Left colon (tissue), 2 donors: ENCODE data around the gene GATAD2B. TPM values are rescaled to one million over a fixed set of nuclear protein-coding genes. Genes with fewer than 3 reads are reported as not detected.

Experiments used
- ATAC-seq: fragments of 200-7000 bp; cut with Tn5 transposase; one replicate; pipeline ENCODE4 v1.9.1; 2020; ENCODE audit warnings: mild to moderate bottlenecking, moderate library complexity
- DNase-seq, 2 donors: peaks; one replicate each; pipeline ENCODE4 v3.0.0-alpha.2; 2020
- intact Hi-C, 2 donors: fragments of 100-400 bp; cut with DNase I in 1 of 2; cut with micrococcal nuclease in 1 of 2; formaldehyde crosslinking; loops; one replicate each; pipeline versions ENCODE4 v1.11.2 to v1.14.0; 2022; cut with DNase I, micrococcal nuclease
- total RNA-seq, 2 donors: library from RNA; stranded (reverse); fragmentation: NEBNext Ultra II Directional; extraction: Animal tissue kit (Norgen Biotek cat#: 25700); gene quantifications; one replicate each; pipeline ENCODE4 v1.2.1, GENCODE V29; 2021
- donor health status: DM: no; HTN: no; CAD: no.
- donor health status: DM: yes; HTN: yes; CAD: no.

GATAD2B gene
- total RNA-seq, 2 donors from 2014 or later = 33.9 to 34.9 TPM

DNA sequence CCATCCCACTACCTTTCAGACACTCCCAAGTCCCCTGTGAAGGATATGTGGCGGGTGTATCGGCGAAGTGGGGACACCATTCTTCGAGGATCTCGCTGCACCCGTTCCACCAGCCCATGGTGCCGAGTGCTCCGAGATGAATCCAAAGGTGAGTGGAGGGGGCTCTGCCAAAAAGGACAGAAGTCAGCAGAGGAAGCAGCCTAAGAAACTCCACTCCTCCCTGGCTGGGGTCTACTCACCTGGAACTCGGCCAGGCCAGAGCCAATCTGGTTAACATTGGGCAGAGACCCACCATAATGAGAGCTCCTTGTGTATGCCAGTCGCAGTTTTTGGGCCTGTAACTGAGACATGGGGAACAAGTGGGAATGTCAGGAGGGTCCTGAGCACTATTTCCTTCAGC, 32.1 kb upstream of the GATAD2B start:
- no peak for DNase-seq
- ATAC-seq = no peak
- intact Hi-C loops = no loop called here

DNA sequence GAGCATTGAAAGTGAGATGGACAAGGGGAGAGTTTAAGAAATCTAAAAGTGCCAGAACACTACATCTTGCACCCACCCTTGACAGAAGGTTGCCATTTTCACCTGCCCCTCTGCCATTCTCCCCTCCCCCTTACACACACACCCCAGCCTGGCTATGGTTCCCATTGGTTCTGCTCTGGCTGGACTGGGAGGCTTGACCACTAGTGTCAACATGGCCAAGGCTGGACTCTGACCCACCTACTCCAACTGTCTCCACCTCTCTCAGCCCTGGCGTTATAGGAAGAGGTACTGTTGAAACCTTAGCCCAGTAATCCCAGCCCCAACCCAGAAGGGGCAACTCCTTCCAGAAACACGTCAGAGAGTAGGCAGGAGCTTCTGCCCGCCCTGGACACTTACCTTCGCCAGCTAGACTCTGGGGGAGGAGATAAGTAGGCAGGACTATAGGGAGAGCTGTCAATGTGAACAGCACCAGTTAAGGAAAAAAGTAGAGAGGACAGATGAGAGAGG, 31.1 kb upstream of the GATAD2B start:
- intact Hi-C loops = no loop called here
- no peak for DNase-seq
- ATAC-seq = no peak

DNA sequence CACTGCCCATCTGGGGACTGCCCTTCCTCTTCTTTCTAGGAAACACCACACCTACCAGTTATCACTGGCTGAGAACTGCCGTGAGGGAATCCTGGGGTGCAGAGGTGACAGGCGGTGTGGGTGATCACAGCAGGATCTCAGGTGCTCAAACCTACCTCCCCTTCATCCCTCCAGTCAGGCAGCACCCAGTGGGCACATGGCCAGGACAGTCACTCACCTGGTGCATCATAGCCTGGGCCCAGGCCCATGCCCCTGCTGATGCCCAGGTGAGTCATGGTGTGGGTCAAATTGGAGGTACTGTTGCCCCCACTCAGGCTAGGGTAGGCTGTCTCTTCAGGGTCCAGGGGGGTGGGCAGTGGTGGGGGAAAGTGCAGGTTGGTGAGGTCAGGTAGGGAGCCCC, 29.0 kb upstream of the GATAD2B start:
- no peak for ATAC-seq
- intact Hi-C loops = no loop called here

DNA sequence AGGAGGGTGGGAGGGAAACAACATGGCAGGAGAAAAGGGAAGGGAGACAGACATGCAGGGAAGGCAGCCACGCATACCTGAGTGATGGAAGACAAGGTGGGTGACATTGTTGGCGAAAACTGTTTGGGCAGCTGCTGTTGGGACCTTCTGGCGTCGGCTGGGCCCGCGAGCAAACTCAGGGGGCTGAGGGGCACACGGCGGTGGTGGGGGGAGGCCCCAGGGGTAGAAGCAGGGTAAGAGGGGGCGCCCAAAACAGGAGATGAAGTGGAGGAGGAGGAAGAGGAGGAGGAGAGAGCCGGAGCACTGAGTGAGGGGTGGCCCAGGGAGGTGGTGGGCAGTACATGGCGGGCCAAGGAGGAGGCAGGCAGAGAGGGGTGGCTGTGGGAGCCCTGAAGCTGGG, 28.4 kb upstream of the GATAD2B start:
- no peak for DNase-seq
- intact Hi-C loops = no loop called here
- no peak for ATAC-seq

More for the DNA sequence above, 29.0 kb upstream of the GATAD2B start:
- no peak for DNase-seq

DNA sequence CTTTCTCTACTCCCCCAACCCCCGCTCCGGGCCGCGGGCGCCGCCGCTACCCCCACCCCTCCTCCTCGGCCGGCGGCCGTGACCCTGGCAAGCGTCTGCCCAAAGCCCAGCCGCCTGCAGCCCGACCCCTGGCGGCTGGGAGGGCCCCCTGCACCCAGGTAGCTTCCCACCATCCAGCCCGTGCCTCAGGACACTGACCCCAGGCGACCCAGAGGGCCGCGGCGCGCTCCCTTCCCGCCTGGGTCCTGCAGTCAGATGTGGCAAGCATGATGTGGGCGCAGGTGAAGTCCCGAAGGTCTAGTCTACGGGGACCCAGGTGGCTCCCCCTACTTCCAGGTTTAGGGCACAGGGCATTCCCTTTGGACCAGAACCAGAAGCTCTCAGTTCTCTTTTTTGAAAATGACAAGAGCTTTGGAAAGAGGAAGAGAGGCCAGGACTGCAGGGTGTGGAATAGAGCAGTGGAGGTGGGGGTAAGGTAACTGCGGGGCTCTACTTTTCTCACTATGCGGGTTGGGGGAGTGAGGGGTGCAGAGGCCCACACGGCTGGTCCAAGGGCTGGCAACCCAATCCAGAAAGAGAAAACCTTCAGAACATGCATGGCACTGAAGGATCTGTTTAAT, 24.0 kb upstream of the GATAD2B start, which contains the start of gene DENND4B:
Gene DENND4B (minus strand): TSS at position 97 of the 620 bp plus-strand sequence. CDS start 2,344 bp downstream, outside the sequence.
- DNase-seq = peak; percentile 81 to 86
- peak; percentile 81 for ATAC-seq
- intact Hi-C loops = loop anchor here in 1 of 2 donors (10.0 kb wide), 1 partner anchor 122 kb away; no protein-coding TSS in a partner anchor

DNA sequence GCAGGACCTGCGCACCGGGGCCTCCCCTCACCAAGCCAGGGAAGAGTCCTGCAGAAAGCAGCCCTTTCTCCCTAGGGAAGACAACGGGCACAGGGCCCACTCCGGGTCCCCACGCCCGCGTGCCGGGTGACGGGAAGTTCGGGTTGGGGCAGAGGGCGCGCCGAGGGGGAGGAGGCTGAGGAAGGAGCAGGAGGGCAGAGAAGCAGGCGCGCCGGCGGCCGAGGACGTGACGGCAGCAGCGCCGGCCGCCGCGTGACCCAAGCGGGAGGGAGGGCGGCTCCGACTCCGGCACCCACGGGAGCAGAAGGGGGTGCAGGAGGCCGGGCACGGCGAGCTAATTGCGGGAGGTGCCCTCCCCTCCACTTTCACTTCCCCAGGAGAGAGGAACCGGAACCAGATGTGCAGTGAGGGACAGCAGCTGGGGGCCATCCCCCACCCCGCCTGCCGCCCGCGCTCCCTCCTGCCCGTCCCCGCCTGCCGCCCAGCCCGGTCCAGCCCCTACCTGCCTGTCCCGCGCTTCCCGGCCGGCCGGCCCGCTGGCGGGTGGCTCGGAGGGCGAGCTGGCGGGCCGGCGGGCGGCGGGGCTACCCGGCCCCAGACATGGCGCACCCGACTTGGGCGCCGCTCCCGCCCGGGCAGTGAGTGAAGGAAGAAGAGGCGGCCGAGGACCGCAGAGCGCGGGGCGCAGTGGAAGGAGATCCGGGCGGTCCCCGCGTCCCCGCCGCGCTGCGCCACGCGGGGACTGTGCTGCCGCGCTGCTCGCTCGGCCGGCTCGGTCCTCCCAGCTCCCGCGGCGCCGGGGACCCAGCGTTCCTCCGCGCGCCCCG, 23.2 kb upstream of the GATAD2B start:
- intact Hi-C loops = loop anchor here in 1 of 2 donors (10.0 kb wide), 1 partner anchor 121 kb away; no protein-coding TSS in a partner anchor
- DNase-seq (peak; percentile 91), ATAC-seq (peak; percentile 85)

DNA sequence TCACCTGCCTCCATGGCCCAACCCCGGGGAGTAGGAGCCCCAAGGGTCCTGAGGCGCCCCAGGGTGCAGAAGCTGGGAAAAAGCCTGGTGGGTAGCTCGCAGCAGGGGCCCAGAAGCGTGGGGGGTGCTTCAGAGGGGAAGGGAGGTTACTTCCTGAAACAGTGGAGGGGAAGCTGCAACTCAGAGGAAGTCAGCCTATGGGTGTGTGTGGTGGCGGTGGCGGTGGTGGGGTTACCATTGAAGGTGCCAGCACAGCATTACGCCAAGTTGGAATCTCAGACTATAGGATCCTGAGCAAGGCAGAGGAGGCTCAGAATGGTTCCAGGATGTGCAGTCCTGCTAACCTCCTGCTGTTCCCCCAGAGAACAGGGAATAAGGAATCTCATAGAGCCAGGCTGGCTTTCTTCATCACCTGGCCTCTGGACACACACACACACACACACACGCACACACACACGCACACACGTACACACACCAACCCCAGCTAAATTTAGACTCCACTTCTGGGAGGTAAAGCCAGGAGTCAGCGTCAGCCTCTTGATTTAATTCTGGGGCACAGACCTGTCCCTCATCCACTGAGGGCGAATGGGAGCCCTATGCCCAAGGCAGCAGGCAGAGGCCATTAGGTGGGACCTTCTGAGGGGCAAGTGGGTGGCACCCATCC, 22.5 kb upstream of the GATAD2B start:
- intact Hi-C loops = loop anchor here in 1 of 2 donors (10.0 kb wide), 1 partner anchor 120 kb away; no protein-coding TSS in a partner anchor
- peak; percentile 66 to 71 for DNase-seq
- peak; percentile 25 for ATAC-seq

DNA sequence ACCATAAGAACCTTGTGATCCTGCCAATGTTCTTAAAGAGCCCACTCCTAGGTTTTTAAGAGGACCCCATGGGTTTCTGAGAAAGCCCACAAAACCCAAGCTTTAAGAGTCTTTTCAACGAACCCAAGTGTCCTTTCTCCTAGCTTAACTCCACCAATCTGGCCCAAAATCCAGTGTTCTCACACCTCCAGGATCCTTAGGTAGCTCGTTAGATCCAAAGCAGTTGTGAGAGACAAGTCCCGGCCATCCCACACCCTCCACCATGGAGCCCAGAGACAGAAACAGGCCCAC, 22.0 kb upstream of the GATAD2B start:
- intact Hi-C loops = loop anchor here in 1 of 2 donors (10.0 kb wide), 1 partner anchor 120 kb away; no protein-coding TSS in a partner anchor
- DNase-seq (no peak), ATAC-seq (no peak)

DNA sequence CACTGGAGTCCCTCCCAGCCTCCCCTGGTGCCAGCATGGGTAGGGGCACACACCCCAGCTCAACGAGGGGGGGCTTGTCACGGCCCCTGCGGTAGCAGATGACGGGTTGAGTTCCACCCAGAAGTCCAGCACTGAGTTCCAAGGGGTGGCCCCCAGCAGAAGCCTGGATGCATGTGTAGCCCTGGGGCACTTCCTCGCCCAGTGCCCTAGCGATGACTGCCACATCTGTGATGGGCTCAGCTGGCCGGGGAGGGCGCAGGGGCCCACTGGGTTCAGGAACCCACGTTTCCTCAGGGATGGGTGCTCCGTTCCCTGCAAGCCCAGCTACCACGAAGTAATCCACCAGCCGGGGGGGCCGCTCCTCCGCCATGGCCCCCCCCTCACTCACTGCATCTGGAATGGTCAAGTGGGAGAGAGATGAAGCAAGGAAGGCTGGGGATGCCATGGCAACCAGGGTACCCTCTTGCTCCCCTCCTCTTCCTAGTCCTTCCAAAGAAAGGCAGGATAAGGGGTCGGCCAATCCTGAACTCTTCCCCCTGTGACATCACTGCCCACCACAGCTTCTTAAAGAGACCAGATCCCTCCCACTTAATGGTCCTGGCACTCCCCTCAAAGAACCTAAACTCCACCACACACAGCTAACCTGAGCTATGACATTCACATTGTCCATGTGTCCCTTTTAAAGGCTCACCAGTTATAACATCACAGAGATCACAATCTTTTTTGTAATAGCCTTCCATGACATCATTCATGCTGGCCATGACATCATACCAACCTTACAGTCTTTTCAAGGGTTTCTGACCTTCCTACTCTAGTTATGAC, 21.4 kb upstream of the GATAD2B start:
- intact Hi-C loops = loop anchor here in 1 of 2 donors (10.0 kb wide), 1 partner anchor 119 kb away; no protein-coding TSS in a partner anchor
- ATAC-seq (no peak), DNase-seq (no peak)

DNA sequence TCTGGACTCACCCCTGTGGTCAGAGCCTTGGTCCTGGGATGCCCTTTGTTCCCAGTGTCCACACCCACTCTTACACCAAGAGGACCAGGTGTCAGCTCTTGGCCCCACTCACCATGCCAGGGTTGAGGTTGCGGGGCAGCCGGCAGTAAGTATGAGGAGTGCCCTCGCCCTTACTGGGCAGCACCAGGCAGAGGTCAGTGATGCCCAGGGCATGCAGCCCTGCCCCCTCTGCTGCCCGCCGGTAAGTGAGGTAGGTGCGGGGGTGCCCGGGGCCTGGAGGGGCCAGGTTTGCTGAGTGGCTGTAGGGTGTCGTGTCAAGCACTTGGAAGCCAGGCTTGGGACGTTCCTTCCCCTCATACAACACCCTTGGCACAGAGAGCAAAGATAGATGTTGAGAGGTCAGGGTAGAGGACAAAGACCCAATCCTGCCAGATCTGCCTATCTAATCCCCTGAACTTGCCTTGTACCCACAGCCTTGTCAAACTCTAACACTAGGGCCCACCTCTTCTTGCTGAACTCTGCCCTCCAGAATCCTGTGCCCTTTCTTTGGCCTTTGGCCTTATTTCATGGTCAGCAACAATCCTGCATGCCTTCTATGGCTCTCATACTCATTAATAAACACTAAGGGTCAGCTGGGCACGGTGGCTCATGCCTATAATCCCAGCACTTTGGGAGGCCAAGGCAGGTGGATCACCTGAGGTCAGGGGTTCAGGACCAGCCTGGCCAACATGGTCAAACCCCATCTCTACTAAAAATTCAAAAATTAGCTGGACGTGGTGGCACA, 20.2 kb upstream of the GATAD2B start:
- intact Hi-C loops = loop anchor here in 1 of 2 donors (10.0 kb wide), 1 partner anchor 118 kb away; no protein-coding TSS in a partner anchor
- no peak for ATAC-seq
- DNase-seq = no peak

DNA sequence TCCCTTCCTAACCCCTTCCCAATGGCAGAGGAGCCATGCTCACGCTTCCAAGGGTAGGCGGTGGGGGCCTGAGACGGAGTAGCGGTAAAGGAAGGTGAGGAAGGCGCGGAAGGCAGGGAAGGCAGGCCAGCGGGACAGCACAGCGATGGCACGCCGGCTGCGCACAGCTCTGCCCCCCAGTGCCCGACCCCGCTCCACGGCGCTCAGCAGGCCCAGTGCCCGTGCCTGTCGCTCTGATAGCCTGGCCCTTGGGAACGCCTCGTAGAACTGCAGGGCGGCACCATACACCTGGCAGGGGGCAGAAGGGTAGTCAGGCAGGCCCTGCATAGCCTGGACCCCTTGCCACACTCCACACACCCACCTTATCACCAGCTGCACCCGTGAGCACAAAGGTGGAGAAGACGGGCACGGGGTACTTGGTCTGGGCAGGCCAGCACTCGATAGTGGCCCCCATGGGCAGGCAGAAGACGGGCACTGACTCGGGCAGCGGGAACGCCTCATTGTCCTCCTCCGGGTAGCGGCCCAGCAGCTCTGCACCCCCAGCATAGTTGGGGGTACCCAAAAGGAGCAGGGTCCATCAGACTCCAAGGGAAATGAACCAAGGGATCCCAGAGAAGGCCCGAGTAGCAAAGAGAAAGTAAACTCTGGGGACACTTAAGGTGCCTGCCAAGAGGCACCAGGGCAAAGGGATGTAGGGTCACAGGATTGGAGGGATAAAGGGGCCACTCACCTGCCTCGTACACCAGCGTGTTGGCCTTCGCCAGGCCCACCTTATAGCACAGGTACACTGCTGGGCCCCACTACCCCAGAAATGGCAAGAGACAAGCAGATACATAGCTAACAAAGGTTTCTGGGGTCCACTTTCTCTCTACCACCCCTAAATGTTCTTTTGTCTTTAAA, 19.3 kb upstream of the GATAD2B start:
- DNase-seq (no peak), ATAC-seq (no peak)
- intact Hi-C loops = loop anchor here in 1 of 2 donors (10.0 kb wide), 1 partner anchor 117 kb away; no protein-coding TSS in a partner anchor

DNA sequence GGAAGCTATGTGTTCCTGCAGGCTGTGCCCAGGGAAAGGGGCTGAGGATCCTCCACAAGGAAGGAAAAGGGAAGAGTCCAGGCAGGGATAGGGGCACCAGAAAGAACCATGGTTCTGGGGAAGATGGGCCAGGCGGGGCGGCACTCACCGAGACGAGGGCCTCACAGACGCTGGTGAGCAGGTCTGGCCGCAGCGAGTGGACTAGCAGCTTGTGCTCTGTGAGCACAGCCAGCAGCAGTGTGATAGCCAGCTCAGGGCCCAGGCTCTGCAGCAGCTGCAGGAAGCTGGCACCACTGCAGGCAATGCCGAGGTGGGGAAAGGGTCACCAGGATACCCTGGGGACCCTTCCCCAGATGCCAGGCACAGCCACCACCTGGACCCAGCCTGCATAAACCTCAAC, 18.0 kb upstream of the GATAD2B start:
- DNase-seq (no peak), ATAC-seq (no peak)
- intact Hi-C loops = loop anchor here in 1 of 2 donors (10.0 kb wide), 1 partner anchor 116 kb away; no protein-coding TSS in a partner anchor

DNA sequence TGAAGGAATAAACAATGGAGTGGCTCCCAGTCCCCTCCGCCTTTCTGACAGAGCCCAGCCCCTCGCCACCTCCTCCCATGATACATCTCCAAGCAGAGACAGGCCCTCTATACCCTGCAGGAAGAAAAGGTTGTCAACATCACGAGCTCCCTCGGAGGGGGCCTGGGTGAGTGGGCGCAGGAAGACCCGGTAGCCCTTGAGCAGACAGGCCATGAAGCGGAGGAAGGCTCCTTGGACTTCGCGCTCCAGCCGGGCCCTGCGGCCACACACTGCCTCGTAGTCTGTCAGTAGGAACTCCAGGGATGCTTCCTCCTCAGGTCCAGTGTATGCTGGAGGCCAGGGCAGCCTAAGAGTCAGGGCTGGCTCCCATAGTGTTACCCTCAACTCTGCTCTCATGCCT, 16.7 kb upstream of the GATAD2B start:
- intact Hi-C loops = no loop called here
- DNase-seq = no peak
- ATAC-seq = no peak

DNA sequence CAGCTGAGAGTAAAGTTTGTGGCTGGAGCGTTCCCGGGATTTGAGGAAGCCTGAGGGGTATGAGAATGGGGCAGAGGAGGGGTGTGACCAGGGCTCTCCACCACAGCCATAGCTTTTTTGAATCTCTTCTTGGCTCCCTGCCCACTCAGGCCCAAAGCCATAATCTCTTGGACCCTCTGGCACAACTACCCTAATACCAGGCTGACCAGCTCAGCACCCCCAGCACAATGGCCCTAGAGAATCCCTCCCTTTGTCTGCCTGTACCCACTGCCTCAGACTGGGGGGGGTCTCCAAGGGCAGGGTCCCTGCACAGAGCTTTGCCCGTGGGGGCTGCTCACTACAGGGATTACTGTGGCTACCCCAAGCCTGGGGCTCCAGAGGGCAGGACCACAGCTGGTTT, 16.2 kb upstream of the GATAD2B start:
- DNase-seq (no peak), ATAC-seq (no peak)
- intact Hi-C loops = no loop called here

DNA sequence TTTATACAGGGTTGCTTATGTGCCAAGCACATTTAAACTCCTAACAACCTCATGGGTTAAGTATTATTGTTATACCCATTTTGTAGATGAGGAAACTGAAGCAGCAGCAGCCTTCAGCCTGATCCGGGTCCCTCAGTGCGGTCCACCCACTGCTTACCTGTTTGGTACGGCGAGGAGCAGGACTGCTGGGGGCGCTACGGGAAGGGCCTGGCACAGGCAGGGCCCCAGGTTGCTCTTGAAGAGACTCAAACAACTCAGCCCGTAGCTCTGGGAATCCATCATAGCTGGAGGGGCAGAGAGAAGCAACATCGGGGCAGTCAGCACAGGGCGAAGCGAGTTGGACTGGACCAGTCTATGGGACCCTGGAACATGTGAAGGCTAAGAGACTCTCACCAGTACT, 14.6 kb upstream of the GATAD2B start:
- intact Hi-C loops = no loop called here
- DNase-seq = no peak
- no peak for ATAC-seq

DNA sequence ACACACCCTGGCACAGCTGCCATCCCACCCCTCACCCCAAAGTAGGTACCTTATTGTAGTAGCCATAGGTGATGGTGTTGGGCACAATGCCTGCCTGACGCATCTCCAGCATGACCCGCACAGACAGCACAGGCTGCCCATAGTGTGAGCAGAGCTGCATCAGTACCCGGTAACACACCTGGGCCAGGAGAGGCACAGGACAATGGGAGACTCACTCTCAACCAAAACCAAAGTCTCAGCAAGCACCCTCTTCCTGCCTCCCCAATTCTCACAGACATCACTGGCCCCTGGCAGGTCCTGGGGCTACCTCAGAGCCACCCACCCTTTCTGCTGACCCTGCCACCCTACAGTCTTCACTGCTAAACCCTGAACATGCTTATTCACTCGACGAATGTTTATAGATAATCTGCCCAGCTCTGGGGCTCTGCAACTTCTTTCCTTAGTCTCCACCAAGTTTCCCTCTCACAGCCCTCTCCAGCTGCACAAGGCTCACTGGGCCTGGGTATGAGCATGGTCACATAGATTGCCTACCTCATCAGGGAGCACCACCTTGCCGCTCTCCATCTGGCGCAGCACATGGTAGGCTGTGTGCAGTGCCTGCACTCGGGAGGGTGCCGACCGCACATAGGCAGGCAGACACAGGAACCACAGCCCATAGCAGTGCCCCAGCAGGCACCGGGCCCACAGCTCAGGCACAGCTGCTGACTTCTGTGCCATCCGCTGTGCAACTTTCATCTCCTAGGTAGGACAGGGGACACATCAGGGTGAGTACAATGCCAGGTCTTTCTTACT, 13.4 kb upstream of the GATAD2B start:
- no peak for ATAC-seq
- intact Hi-C loops = no loop called here

More for the DNA sequence above, 13.4 kb upstream of the GATAD2B start:
- peak in 1 of 2 donors; percentile 11 for DNase-seq
